Subcutaneous abdominal adipose tissue (tissue), 5 donors: Measurements from ENCODE around the gene CBLL1.

Source experiments
- H3K27ac ChIP-seq: one replicate; pipeline ENCODE4 v1.7.0; 2013; ENCODE audit warnings: low read depth, mild to moderate bottlenecking, inconsistent platforms, low read length, moderate library complexity
- H3K27me3 ChIP-seq, 5 donors: one replicate each; pipeline ENCODE4 v1.7.0; 2013; ENCODE audit warnings: low read length in 5 of 5, inconsistent platforms in 1 of 5; ENCODE audit not compliant: control insufficient read depth in 5 of 5, insufficient read depth in 4 of 5
- H3K36me3 ChIP-seq, 5 donors: one replicate each; pipeline ENCODE4 v1.7.0; 2013; ENCODE audit warnings: low read length in 5 of 5; ENCODE audit not compliant: control insufficient read depth in 5 of 5, insufficient read depth in 5 of 5
- H3K4me1 ChIP-seq, 5 donors: one replicate each; pipeline ENCODE4 v1.7.0; 2013; ENCODE audit warnings: low read length in 5 of 5, mild to moderate bottlenecking in 3 of 5, moderate library complexity in 1 of 5; ENCODE audit not compliant: control insufficient read depth in 5 of 5, insufficient read depth in 5 of 5
- H3K4me3 ChIP-seq, 5 donors: one replicate each; pipeline ENCODE4 v1.7.0; 2013; ENCODE audit warnings: low read length in 5 of 5, low read depth in 1 of 5
- H3K9ac ChIP-seq, 5 donors: one replicate each; pipeline ENCODE4 v1.7.0; 2013; ENCODE audit warnings: low read length in 5 of 5, mild to moderate bottlenecking in 4 of 5, moderate library complexity in 3 of 5
- H3K9me3 ChIP-seq, 5 donors: one replicate each; pipeline ENCODE4 v1.7.0; 2013; ENCODE audit warnings: low read length in 5 of 5; ENCODE audit not compliant: control insufficient read depth in 5 of 5
- donor health status: healthy.
- donor health status: healthy.
- donor health status: healthy.
- donor health status: healthy.
- donor health status: healthy.

Gene CBLL1

GRCh38 chr7:107743567-107744344 is at the start of gene CBLL1:
Gene CBLL1 (plus strand): TSS chr7:107744142. CDS start chr7:107744164, 22 bp downstream.
- H3K4me1 ChIP-seq: peaks cover 7 to 30% (median 27%) of the 10 kb centered on the region in 5 donors

GRCh38 chr7:107694386-107694785 is 49.6 kb upstream of the CBLL1 start:
- no peaks in the 10 kb centered on the region for H3K9me3 ChIP-seq

More at GRCh38 chr7:107743567-107744344, at the start of gene CBLL1:
- Histone ChIP-seq H3K27me3 (no peaks in the 10 kb centered on the region), H3K9ac (peak within 1 kb of the TSS; percentile 87 to 99 (median 98)), H3K9me3 (no peaks in the 10 kb centered on the region), H3K27ac (peak within 1 kb of the TSS; percentile 95), H3K36me3 (peaks cover 0 to under 1% (median under 1%) of the 10 kb centered on the region in 5 donors), H3K4me3 (peak within 1 kb of the TSS; percentile 95 to 99 (median 99))

GRCh38 chr7:107696330-107696946 is 47.5 kb upstream of the CBLL1 start:
- no peak overlapping the region for H3K27ac ChIP-seq

More at GRCh38 chr7:107694386-107694785, 49.6 kb upstream of the CBLL1 start:
- Histone ChIP-seq H3K9ac (no peak overlapping the region), H3K4me3 (no peak overlapping the region), H3K36me3 (no peaks in the 10 kb centered on the region), H3K27ac (no peak overlapping the region), H3K27me3 (no peaks in the 10 kb centered on the region), H3K4me1 (peaks cover 0 to 41% (median 9%) of the 10 kb centered on the region in 5 donors)

GRCh38 chr7:107697321-107698049 is 46.5 kb upstream of the CBLL1 start:
- Histone ChIP-seq H3K4me1 (peaks cover 0 to 29% (median 15%) of the 10 kb centered on the region in 5 donors), H3K27me3 (no peaks in the 10 kb centered on the region), H3K4me3 (no peak overlapping the region), H3K36me3 (no peaks in the 10 kb centered on the region), H3K9ac (no peak overlapping the region), H3K9me3 (no peaks in the 10 kb centered on the region), H3K27ac (no peak overlapping the region)

More at GRCh38 chr7:107696330-107696946, 47.5 kb upstream of the CBLL1 start:
- Histone ChIP-seq H3K27me3 (no peaks in the 10 kb centered on the region), H3K36me3 (no peaks in the 10 kb centered on the region), H3K4me1 (peaks cover 0 to 35% (median 14%) of the 10 kb centered on the region in 5 donors), H3K9ac (no peak overlapping the region), H3K9me3 (no peaks in the 10 kb centered on the region), H3K4me3 (no peak overlapping the region)

- H3K4me1 ChIP-seq: peaks cover 0 to 15% (median 8%) of the 10 kb centered on the region in 5 donors
- H3K9ac ChIP-seq: no peak overlapping the region
- H3K4me3 ChIP-seq: no peak overlapping the region
- H3K36me3 ChIP-seq: no peaks in the 10 kb centered on the region
- no peaks in the 10 kb centered on the region for H3K9me3 ChIP-seq
- H3K27ac ChIP-seq: no peak overlapping the region
- no peaks in the 10 kb centered on the region for H3K27me3 ChIP-seq
These were observed 43.4 kb upstream of the CBLL1 start for GRCh38 chr7:107700570-107700969.

GRCh38 chr7:107701191-107701590 is 42.8 kb upstream of the CBLL1 start:
- Histone ChIP-seq H3K27ac (no peak overlapping the region), H3K27me3 (no peaks in the 10 kb centered on the region), H3K9me3 (no peaks in the 10 kb centered on the region), H3K9ac (no peak overlapping the region), H3K4me1 (peaks cover 0 to 15% (median 8%) of the 10 kb centered on the region in 5 donors), H3K4me3 (no peak overlapping the region), H3K36me3 (no peaks in the 10 kb centered on the region)

- no peaks in the 10 kb centered on the region for H3K27me3 ChIP-seq
- no peak overlapping the region for H3K4me3 ChIP-seq
- no peak overlapping the region for H3K9ac ChIP-seq
- H3K27ac ChIP-seq: no peak overlapping the region
- peaks cover 0 to 15% (median 8%) of the 10 kb centered on the region in 5 donors for H3K4me1 ChIP-seq
- H3K9me3 ChIP-seq: no peaks in the 10 kb centered on the region
- no peaks in the 10 kb centered on the region for H3K36me3 ChIP-seq
These were observed 40.7 kb upstream of the CBLL1 start for GRCh38 chr7:107703219-107703618.

- no peaks in the 10 kb centered on the region for H3K9me3 ChIP-seq
- no peak overlapping the region for H3K9ac ChIP-seq
- no peak overlapping the region for H3K27ac ChIP-seq
- H3K27me3 ChIP-seq: no peaks in the 10 kb centered on the region
- no peak overlapping the region for H3K4me3 ChIP-seq
- no peaks in the 10 kb centered on the region for H3K36me3 ChIP-seq
- H3K4me1 ChIP-seq: peaks cover 0 to 15% (median 8%) of the 10 kb centered on the region in 5 donors
These were observed 40.1 kb upstream of the CBLL1 start for GRCh38 chr7:107703872-107704271.

- Histone ChIP-seq H3K36me3 (peaks cover 0 to 2% (median 0%) of the 10 kb centered on the region in 5 donors), H3K27me3 (no peaks in the 10 kb centered on the region), H3K9ac (no peak overlapping the region), H3K4me3 (no peak overlapping the region), H3K9me3 (no peaks in the 10 kb centered on the region), H3K27ac (no peak overlapping the region), H3K4me1 (no peaks in the 10 kb centered on the region)
These were observed 35.0 kb upstream of the CBLL1 start for GRCh38 chr7:107708956-107709355.
